Right lobe of liver (tissue), 6 donors: ENCODE measurements around the gene CPN1. TPM values are rescaled to one million over a fixed set of nuclear protein-coding genes. Genes with fewer than 3 reads are reported as not detected.

Source experiments
- ATAC-seq, 4 donors: fragments of 200-7000 bp; cut with Tn5 transposase; one replicate each; pipeline ENCODE4 v1.9.1; 2020; ENCODE audit warnings: mild to moderate bottlenecking in 4 of 4, moderate library complexity in 4 of 4
- DNase-seq, 3 donors: peaks; one replicate each; pipeline ENCODE4 v3.0.0-alpha.2; 2020
- H3K27ac ChIP-seq, 3 donors: fragments of 200-600 bp; one replicate each; pipeline ENCODE4 v1.8.0; 2022
- H3K27me3 ChIP-seq, 2 donors: fragments of 200-600 bp; one replicate each; pipeline ENCODE4 v1.8.0; 2022
- H3K36me3 ChIP-seq, 4 donors: fragments of 200-600 bp; sonication (generic) in 1 of 4; one replicate each; pipeline versions ENCODE4 v1.5.1 to v1.8.0; 2017 to 2022; ENCODE audit warnings: control low read depth in 1 of 4
- H3K4me1 ChIP-seq, 4 donors: fragments of 200-600 bp; sonication (generic) in 1 of 4; one replicate each; pipeline versions ENCODE4 v1.5.1 to v1.8.0; 2017 to 2022; ENCODE audit warnings: control low read depth in 1 of 4
- H3K4me3 ChIP-seq, 3 donors: fragments of 200-600 bp; one replicate each; pipeline ENCODE4 v1.8.0; 2022
- H3K9me3 ChIP-seq, 4 donors: fragments of 200-600 bp; sonication (generic) in 1 of 4; one replicate each; pipeline versions ENCODE4 v1.5.1 to v1.8.0; 2017 to 2022; ENCODE audit warnings: control low read depth in 1 of 4
- POLR2A ChIP-seq: fragments of 450-650 bp; IDR thresholded peaks from one replicate; pipeline ENCODE4 v1.6.1; 2017; ENCODE audit warnings: antibody characterized with exemption, mild to moderate bottlenecking
- WGBS: methylation state at CpG from one replicate; pipeline ENCODE4 v1.1.6; 2018; ENCODE audit warnings: low coverage, low lambda C conversion rate; ENCODE audit not compliant: insufficient coverage; ENCODE audit errors: missing lambda C conversion rate; 5-methylcytosine and 5-hydroxymethylcytosine counted together
- intact Hi-C, 2 donors: fragments of 100-400 bp; cut with DNase I; formaldehyde crosslinking; loops; one replicate each; pipeline versions ENCODE4 v1.11.2 to v1.14.1; 2022
- total RNA-seq, 6 experiments: library from RNA; depleted of rRNA in 2 of 6; stranded (reverse); fragments of >200 nt in 2 of 6; fragmentation: NEBNext Ultra II Directional in 3 of 6; extraction: Animal tissue kit (Norgen Biotek cat#: 25700) in 3 of 6; gene quantifications; one replicate each; pipeline versions ENCODE4 v1.1.0 to v1.2.4, GENCODE V29; 2016 to 2023
- TF ChIP-seq, protein P1 (sequence below), 4 donors: fragments of 200-600 bp in 3 of 4; fragments of 450-650 bp in 1 of 4; IDR thresholded peaks; one replicate each; pipeline versions ENCODE4 v1.5.1 to v1.8.0; 2016 to 2022; ENCODE audit warnings: antibody characterized with exemption in 4 of 4, mild to moderate bottlenecking in 2 of 4
- donor health status: DM: no; HTN: yes; CAD: no.
- donor health status: DM: no; HTN: no; CAD: no.
- donor health status: DM: no; HTN: no; CAD: no.
- donor health status: DM: no; HTN: yes; CAD: no.
- donor health status: DM: no; HTN: yes; CAD: no.

Gene CPN1
- total RNA-seq, 6 experiments from 2014 or later, result 20.7 to 76.6 (median 54.4) TPM

DNA sequence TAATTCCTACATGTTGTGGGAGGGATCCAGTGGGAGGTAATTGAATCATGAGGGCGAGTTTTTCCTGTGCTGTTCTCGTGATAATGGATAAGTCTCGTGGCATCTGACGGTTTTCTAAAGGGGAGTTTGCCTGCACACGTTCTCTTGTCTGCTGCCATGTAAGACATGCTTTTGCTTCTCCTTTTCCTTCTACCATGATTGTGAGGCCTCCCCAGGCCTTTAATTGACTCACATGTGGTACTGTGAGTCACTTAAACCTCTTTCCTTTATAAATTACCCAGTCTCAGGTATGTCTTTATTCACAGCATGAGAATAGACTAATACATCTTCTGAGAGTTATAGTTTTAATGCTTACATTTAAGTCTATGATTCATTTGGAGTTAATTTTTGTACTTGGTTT, 22.6 kb upstream of the CPN1 start:
- TF ChIP-seq, protein P1, sequence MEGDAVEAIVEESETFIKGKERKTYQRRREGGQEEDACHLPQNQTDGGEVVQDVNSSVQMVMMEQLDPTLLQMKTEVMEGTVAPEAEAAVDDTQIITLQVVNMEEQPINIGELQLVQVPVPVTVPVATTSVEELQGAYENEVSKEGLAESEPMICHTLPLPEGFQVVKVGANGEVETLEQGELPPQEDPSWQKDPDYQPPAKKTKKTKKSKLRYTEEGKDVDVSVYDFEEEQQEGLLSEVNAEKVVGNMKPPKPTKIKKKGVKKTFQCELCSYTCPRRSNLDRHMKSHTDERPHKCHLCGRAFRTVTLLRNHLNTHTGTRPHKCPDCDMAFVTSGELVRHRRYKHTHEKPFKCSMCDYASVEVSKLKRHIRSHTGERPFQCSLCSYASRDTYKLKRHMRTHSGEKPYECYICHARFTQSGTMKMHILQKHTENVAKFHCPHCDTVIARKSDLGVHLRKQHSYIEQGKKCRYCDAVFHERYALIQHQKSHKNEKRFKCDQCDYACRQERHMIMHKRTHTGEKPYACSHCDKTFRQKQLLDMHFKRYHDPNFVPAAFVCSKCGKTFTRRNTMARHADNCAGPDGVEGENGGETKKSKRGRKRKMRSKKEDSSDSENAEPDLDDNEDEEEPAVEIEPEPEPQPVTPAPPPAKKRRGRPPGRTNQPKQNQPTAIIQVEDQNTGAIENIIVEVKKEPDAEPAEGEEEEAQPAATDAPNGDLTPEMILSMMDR (IDR thresholded peaks at IDR 0.05), result no peak
- TF ChIP-seq POLR2A, result no peak
- WGBS, result 85% methylated on average over 4 of the region's 5 CpGs

DNA sequence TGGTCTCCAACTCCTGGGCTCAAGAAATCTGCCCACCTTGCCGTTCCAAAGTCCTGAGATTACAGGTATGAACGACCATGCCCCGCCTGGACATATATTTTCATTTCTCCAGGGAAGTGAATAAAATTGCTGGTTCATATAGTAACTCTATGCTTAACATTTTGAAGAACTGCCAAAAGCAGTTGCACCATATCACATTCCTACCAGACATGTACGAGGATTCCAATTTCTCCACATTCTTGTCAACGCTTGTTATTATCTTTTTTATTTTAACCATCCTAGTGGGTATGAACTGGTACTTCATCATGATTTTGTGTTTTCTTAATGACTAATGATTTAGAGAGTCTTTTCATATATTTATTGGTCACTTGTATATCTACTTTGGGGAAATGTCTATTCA, 21.9 kb upstream of the CPN1 start:
- DNase-seq (no peak), ATAC-seq (no peak)
- intact Hi-C loops, result no loop called here
- H3K9me3 ChIP-seq, result no peaks in the 10 kb centered on the region
- no peak overlapping the region for H3K4me3 ChIP-seq
- TF ChIP-seq, protein P1 (IDR thresholded peaks at IDR 0.05), result peak in 1 of 4 donors; percentile 5
- no peak for TF ChIP-seq POLR2A
- 63% methylated on average over 5 of the region's 5 CpGs for WGBS
- no peaks in the 10 kb centered on the region for H3K27me3 ChIP-seq
- no peaks in the 10 kb centered on the region for H3K36me3 ChIP-seq
- no peak overlapping the region for H3K27ac ChIP-seq
- H3K4me1 ChIP-seq, result peaks cover 0 to 28% (median 10%) of the 10 kb centered on the region in 4 donors

More for the DNA sequence above, 22.6 kb upstream of the CPN1 start:
- H3K27me3 ChIP-seq, result no peaks in the 10 kb centered on the region
- DNase-seq (no peak), ATAC-seq (no peak)
- H3K36me3 ChIP-seq, result no peaks in the 10 kb centered on the region
- no peaks in the 10 kb centered on the region for H3K9me3 ChIP-seq
- H3K4me3 ChIP-seq, result no peak overlapping the region
- H3K4me1 ChIP-seq, result peaks cover 0 to 28% (median 10%) of the 10 kb centered on the region in 4 donors
- intact Hi-C loops, result no loop called here
- no peak overlapping the region for H3K27ac ChIP-seq

DNA sequence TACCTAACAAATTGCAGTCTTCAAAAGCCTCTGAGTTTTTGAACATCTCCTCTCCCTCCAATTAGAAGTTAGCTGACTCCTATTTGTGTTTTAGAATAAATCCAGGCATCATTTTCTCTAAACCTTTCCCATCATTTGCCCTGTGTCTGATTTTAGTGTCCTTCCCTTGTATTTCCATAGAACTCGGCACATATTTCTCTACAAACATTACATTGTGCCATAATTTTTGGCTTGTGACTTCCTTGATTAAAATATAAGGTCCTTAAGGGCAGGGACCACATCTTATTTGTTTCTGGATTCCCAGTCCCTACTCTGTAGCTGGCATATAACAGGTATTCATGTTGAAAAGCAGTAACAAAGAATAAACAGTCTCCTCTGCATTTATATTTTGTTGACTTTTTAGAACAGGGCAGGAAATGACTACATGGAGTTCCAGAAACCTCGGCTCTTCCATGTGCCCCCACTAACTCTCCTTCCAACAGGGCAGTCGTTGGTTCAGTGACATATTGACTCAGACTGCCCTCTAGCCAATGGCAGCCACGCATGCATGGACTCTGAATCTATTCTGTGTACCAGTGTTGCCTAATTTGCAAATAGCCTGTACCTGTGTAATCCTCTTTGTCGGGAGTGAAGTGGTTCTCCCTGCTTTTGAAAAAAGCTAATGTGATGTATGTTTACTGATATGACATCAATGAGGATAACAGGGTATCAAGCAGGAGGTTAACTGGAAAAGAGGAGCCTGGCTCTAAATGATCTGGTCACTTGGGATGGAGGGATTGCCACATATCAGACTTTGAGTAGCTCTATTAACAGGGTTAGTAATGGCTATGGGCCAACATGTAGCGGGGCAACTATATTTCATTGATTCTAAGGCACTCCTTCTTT, 19.8 kb upstream of the CPN1 start:
- Histone ChIP-seq H3K4me3 (no peak overlapping the region), H3K9me3 (no peaks in the 10 kb centered on the region), H3K27me3 (no peaks in the 10 kb centered on the region), H3K4me1 (peaks cover 0 to 28% (median 10%) of the 10 kb centered on the region in 4 donors), H3K36me3 (no peaks in the 10 kb centered on the region), H3K27ac (peak overlapping the region; percentile 87 to 97 (median 92))
- TF ChIP-seq, protein P1 (IDR thresholded peaks at IDR 0.05), result no peak
- peak; percentile 61 for TF ChIP-seq POLR2A
- ATAC-seq, result peak; percentile 84 to 96 (median 90)
- DNase-seq, result peak; percentile 77 to 92 (median 88)
- WGBS, result 17% methylated on average over 6 of the region's 6 CpGs
- intact Hi-C loops, result no loop called here

DNA sequence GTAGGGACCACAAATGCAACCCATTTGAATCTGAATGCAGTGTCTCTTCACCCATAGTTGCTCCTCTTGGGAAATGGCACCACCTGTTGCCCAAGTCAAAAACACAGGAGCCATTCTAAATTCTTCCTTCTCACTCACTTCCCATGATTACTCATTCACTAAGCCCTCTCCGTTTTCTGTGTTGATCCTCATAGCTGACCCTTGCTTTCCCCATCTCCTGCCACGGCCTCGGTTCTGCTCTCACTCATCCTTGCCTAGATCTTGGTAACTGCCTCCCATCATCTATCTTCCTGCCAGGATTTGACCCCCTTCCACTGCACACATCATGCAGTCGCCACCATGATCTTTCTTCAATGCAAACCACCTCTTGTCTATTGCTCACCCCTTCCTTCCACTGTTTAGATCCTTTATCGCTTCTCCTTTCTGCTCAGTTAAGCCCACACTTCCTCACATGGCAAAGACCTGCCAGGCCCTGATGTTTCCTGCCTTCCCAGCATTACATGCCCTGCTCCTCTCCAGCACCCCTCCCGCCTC, 19.0 kb upstream of the CPN1 start:
- H3K27ac ChIP-seq, result peak overlapping the region; percentile 87 to 97 (median 92)
- H3K36me3 ChIP-seq, result no peaks in the 10 kb centered on the region
- H3K9me3 ChIP-seq, result no peaks in the 10 kb centered on the region
- ATAC-seq (peak; percentile 61 to 71 (median 64)), DNase-seq (peak in 2 of 3 donors; percentile 34 to 63)
- TF ChIP-seq, protein P1 (IDR thresholded peaks at IDR 0.05), result peak in 3 of 4 donors; percentile 47 to 61 (median 47)
- TF ChIP-seq POLR2A, result peak; percentile 44
- H3K27me3 ChIP-seq, result no peaks in the 10 kb centered on the region
- 19% methylated on average over 6 of the region's 6 CpGs for WGBS
- no peak overlapping the region for H3K4me3 ChIP-seq
- intact Hi-C loops, result no loop called here
- H3K4me1 ChIP-seq, result peaks cover 0 to 28% (median 10%) of the 10 kb centered on the region in 4 donors
